Measurements from ENCODE around the gene LAPTM4A. TPM values are rescaled to one million over a fixed set of nuclear protein-coding genes. Genes with fewer than 3 reads are reported as not detected.
A peak's percentile ranks its signal among the peaks of the same experiment; 100 is the strongest.

The LAPTM4A gene
- polyA plus RNA-seq (2013, experiment 1 of 2) = 350 TPM
- polyA plus RNA-seq (2013, experiment 2 of 2) = 343 TPM

GRCh38 chr2:20051532-20052228 is at the start of gene LAPTM4A:
TSS of gene LAPTM4A (minus strand) at chr2:20051628. CDS start at chr2:20051520, 108 bp downstream.
- Histone ChIP-seq H3K79me2 (ENCODE audit: control insufficient read depth, insufficient read depth, low read length) (peaks cover 41% of the 10 kb centered on the region), H2BK5ac (ENCODE audit: low read length) (peak within 1 kb of the TSS; percentile 65), H2BK15ac (replicated peaks; ENCODE audit: low read depth) (no peak within 1 kb of the TSS), H2BK120ac (ENCODE audit: low read depth, low read length) (peak within 1 kb of the TSS; percentile 3), H3K4me1 (ENCODE audit: control insufficient read depth, low read depth, low read length) (no peaks in the 10 kb centered on the region), H3K4me2 (ENCODE audit: low read length) (peak within 1 kb of the TSS; percentile 83), H3K56ac (ENCODE audit: low read length) (peak within 1 kb of the TSS; percentile 96), H3K79me1 (ENCODE audit: low read length) (no peaks in the 10 kb centered on the region), H3K27me3 (ENCODE audit: insufficient read depth, low read length, poor library complexity) (no peaks in the 10 kb centered on the region), H3K4ac (ENCODE audit: low read depth, low read length) (peak within 1 kb of the TSS; percentile 95), H3K18ac (ENCODE audit: low read length) (peak within 1 kb of the TSS; percentile 77), H3K27ac (ENCODE audit: low read depth, low read length) (peak within 1 kb of the TSS; percentile 66), H3K9ac (ENCODE audit: low read length) (peak within 1 kb of the TSS; percentile 98), H4K5ac (ENCODE audit: low read length) (peak within 1 kb of the TSS; percentile 27), H3K4me3 (ENCODE audit: low read length) (peak within 1 kb of the TSS; percentile 96), H3K23ac (ENCODE audit: low read length) (peak within 1 kb of the TSS; percentile 90), H4K8ac (ENCODE audit: low read depth, low read length) (no peak within 1 kb of the TSS), H3K36me3 (ENCODE audit: control insufficient read depth, insufficient read depth, low read length) (no peaks in the 10 kb centered on the region), H2AK5ac (ENCODE audit: low read length) (peak within 1 kb of the TSS; percentile 42)
- DNase-seq = peak; percentile 100
- no CpG with 5 or more reads among the region's 45 CpGs for WGBS (ENCODE audit: extremely low coverage, insufficient coverage, low lambda C conversion rate)

DNA sequence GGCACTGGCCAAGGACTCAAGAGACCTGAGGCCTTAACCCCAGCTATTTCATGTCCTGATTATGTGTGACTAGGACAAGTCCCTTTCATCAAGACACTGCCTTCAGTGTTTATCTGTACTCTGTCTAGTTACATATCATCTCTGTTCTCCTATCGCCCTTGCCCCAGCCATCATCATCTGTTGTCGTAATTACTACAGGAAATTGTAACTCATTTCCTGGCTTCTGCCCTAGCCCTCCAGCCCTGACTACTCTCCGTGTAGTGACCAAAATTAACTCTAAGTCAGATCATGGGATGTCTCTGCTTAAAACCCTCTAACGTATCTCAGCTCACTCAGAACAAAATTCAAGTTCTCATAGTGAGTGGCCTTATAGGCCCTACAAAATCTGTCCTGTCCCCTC is 49.3 kb upstream of the LAPTM4A start:
- H2AK5ac ChIP-seq (ENCODE audit: low read length) = no peak overlapping the region
- H4K5ac ChIP-seq (ENCODE audit: low read length) = no peak overlapping the region
- WGBS (ENCODE audit: extremely low coverage, insufficient coverage, low lambda C conversion rate) = no CpG with 5 or more reads among the region's 4 CpGs

DNA sequence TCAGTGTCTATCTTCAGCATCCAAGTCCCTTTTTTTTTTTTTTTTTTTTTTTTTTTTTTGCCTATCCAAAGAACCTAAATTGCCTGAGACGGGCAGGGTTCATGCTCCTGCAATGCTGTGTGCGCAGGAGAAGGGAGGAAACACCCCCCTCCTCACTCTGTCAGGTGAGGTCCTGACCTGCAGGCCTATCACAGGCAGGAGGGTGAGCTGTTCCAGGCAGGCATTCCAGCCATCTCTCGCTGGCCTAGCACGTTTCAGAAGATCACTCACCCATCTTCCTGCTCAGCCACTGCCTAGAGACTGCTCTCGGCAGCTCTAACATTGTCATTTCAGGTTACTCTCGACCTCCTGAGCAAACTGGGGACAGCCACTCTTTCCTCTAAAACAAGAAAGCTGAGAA is 48.4 kb upstream of the LAPTM4A start:
- H3K79me2 ChIP-seq (ENCODE audit: control insufficient read depth, insufficient read depth, low read length) = no peaks in the 10 kb centered on the region

More for the DNA sequence above, 49.3 kb upstream of the LAPTM4A start:
- no peak overlapping the region for H3K23ac ChIP-seq (ENCODE audit: low read length)
- no peak overlapping the region for H3K27ac ChIP-seq (ENCODE audit: low read depth, low read length)
- H3K79me1 ChIP-seq (ENCODE audit: low read length) = no peaks in the 10 kb centered on the region
- no peak overlapping the region for H3K4ac ChIP-seq (ENCODE audit: low read depth, low read length)
- DNase-seq = no peak
- H3K4me2 ChIP-seq (ENCODE audit: low read length) = no peak overlapping the region
- no peak overlapping the region for H3K18ac ChIP-seq (ENCODE audit: low read length)
- H3K4me1 ChIP-seq (ENCODE audit: control insufficient read depth, low read depth, low read length) = no peaks in the 10 kb centered on the region
- no peak overlapping the region for H2BK5ac ChIP-seq (ENCODE audit: low read length)
- H2BK120ac ChIP-seq (ENCODE audit: low read depth, low read length) = no peak overlapping the region
- no peak overlapping the region for H3K9ac ChIP-seq (ENCODE audit: low read length)
- no peaks in the 10 kb centered on the region for H3K36me3 ChIP-seq (ENCODE audit: control insufficient read depth, insufficient read depth, low read length)
- H3K56ac ChIP-seq (ENCODE audit: low read length) = no peak overlapping the region
- no peak overlapping the region for H4K8ac ChIP-seq (ENCODE audit: low read depth, low read length)
- no peak overlapping the region for H2BK15ac ChIP-seq (replicated peaks; ENCODE audit: low read depth)
- H3K79me2 ChIP-seq (ENCODE audit: control insufficient read depth, insufficient read depth, low read length) = no peaks in the 10 kb centered on the region
- no peak overlapping the region for H3K4me3 ChIP-seq (ENCODE audit: low read length)
- H3K27me3 ChIP-seq (ENCODE audit: insufficient read depth, low read length, poor library complexity) = no peaks in the 10 kb centered on the region

GRCh38 chr2:20097889-20098714 is 46.7 kb upstream of the LAPTM4A start:
- Histone ChIP-seq H3K4ac (ENCODE audit: low read depth, low read length) (peak overlapping the region; percentile 26), H2BK120ac (ENCODE audit: low read depth, low read length) (no peak overlapping the region), H3K4me3 (ENCODE audit: low read length) (no peak overlapping the region), H3K79me2 (ENCODE audit: control insufficient read depth, insufficient read depth, low read length) (no peaks in the 10 kb centered on the region), H3K56ac (ENCODE audit: low read length) (peak overlapping the region; percentile 5), H3K4me2 (ENCODE audit: low read length) (no peak overlapping the region), H2AK5ac (ENCODE audit: low read length) (no peak overlapping the region), H3K79me1 (ENCODE audit: low read length) (no peaks in the 10 kb centered on the region), H3K4me1 (ENCODE audit: control insufficient read depth, low read depth, low read length) (peaks cover 9% of the 10 kb centered on the region), H3K27ac (ENCODE audit: low read depth, low read length) (no peak overlapping the region), H4K8ac (ENCODE audit: low read depth, low read length) (no peak overlapping the region), H3K9ac (ENCODE audit: low read length) (no peak overlapping the region), H2BK15ac (replicated peaks; ENCODE audit: low read depth) (no peak overlapping the region), H3K18ac (ENCODE audit: low read length) (no peak overlapping the region), H2BK5ac (ENCODE audit: low read length) (no peak overlapping the region), H4K5ac (ENCODE audit: low read length) (no peak overlapping the region), H3K23ac (ENCODE audit: low read length) (no peak overlapping the region), H3K36me3 (ENCODE audit: control insufficient read depth, insufficient read depth, low read length) (no peaks in the 10 kb centered on the region), H3K27me3 (ENCODE audit: insufficient read depth, low read length, poor library complexity) (no peaks in the 10 kb centered on the region)
- no CpG with 5 or more reads among the region's 21 CpGs for WGBS (ENCODE audit: extremely low coverage, insufficient coverage, low lambda C conversion rate)
- DNase-seq = peak; percentile 96

More for the DNA sequence above, 48.4 kb upstream of the LAPTM4A start:
- Histone ChIP-seq H3K9ac (ENCODE audit: low read length) (no peak overlapping the region), H3K27me3 (ENCODE audit: insufficient read depth, low read length, poor library complexity) (no peaks in the 10 kb centered on the region), H3K18ac (ENCODE audit: low read length) (no peak overlapping the region), H2AK5ac (ENCODE audit: low read length) (no peak overlapping the region), H3K27ac (ENCODE audit: low read depth, low read length) (no peak overlapping the region), H4K5ac (ENCODE audit: low read length) (no peak overlapping the region), H3K4ac (ENCODE audit: low read depth, low read length) (no peak overlapping the region), H3K56ac (ENCODE audit: low read length) (no peak overlapping the region), H2BK120ac (ENCODE audit: low read depth, low read length) (no peak overlapping the region), H4K8ac (ENCODE audit: low read depth, low read length) (no peak overlapping the region), H3K4me3 (ENCODE audit: low read length) (no peak overlapping the region), H3K23ac (ENCODE audit: low read length) (no peak overlapping the region), H3K4me2 (ENCODE audit: low read length) (no peak overlapping the region), H3K79me1 (ENCODE audit: low read length) (no peaks in the 10 kb centered on the region), H2BK15ac (replicated peaks; ENCODE audit: low read depth) (no peak overlapping the region), H3K36me3 (ENCODE audit: control insufficient read depth, insufficient read depth, low read length) (no peaks in the 10 kb centered on the region), H2BK5ac (ENCODE audit: low read length) (no peak overlapping the region), H3K4me1 (ENCODE audit: control insufficient read depth, low read depth, low read length) (no peaks in the 10 kb centered on the region)
- DNase-seq = peak; percentile 43
- no CpG with 5 or more reads among the region's 6 CpGs for WGBS (ENCODE audit: extremely low coverage, insufficient coverage, low lambda C conversion rate)

GRCh38 chr2:20095469-20095868 is 44.0 kb upstream of the LAPTM4A start:
- no peak overlapping the region for H4K8ac ChIP-seq (ENCODE audit: low read depth, low read length)
- no peak overlapping the region for H3K4ac ChIP-seq (ENCODE audit: low read depth, low read length)
- no CpG with 5 or more reads among the region's 1 CpG for WGBS (ENCODE audit: extremely low coverage, insufficient coverage, low lambda C conversion rate)
- no peak overlapping the region for H3K4me3 ChIP-seq (ENCODE audit: low read length)
- no peaks in the 10 kb centered on the region for H3K79me1 ChIP-seq (ENCODE audit: low read length)
- H3K79me2 ChIP-seq (ENCODE audit: control insufficient read depth, insufficient read depth, low read length) = no peaks in the 10 kb centered on the region
- no peak overlapping the region for H2BK120ac ChIP-seq (ENCODE audit: low read depth, low read length)
- no peaks in the 10 kb centered on the region for H3K27me3 ChIP-seq (ENCODE audit: insufficient read depth, low read length, poor library complexity)
- H2BK5ac ChIP-seq (ENCODE audit: low read length) = no peak overlapping the region
- no peak overlapping the region for H3K9ac ChIP-seq (ENCODE audit: low read length)
- DNase-seq = no peak
- peaks cover 10% of the 10 kb centered on the region for H3K4me1 ChIP-seq (ENCODE audit: control insufficient read depth, low read depth, low read length)
- H2BK15ac ChIP-seq (replicated peaks; ENCODE audit: low read depth) = no peak overlapping the region
- no peaks in the 10 kb centered on the region for H3K36me3 ChIP-seq (ENCODE audit: control insufficient read depth, insufficient read depth, low read length)
- no peak overlapping the region for H3K27ac ChIP-seq (ENCODE audit: low read depth, low read length)
- H2AK5ac ChIP-seq (ENCODE audit: low read length) = no peak overlapping the region
- H3K4me2 ChIP-seq (ENCODE audit: low read length) = no peak overlapping the region
- H4K5ac ChIP-seq (ENCODE audit: low read length) = no peak overlapping the region
- H3K23ac ChIP-seq (ENCODE audit: low read length) = no peak overlapping the region
- no peak overlapping the region for H3K56ac ChIP-seq (ENCODE audit: low read length)
- no peak overlapping the region for H3K18ac ChIP-seq (ENCODE audit: low read length)

Measured in mesendoderm (in vitro differentiated cells).